Inferior parietal cortex (tissue), 1 donor: ENCODE measurements around the gene RDX.

ENCODE experiments used
- DNase-seq: peaks from one replicate; pipeline ENCODE4 v3.0.0-alpha.2; 2016; ENCODE audit errors: extremely low spot score

The RDX gene

DNA sequence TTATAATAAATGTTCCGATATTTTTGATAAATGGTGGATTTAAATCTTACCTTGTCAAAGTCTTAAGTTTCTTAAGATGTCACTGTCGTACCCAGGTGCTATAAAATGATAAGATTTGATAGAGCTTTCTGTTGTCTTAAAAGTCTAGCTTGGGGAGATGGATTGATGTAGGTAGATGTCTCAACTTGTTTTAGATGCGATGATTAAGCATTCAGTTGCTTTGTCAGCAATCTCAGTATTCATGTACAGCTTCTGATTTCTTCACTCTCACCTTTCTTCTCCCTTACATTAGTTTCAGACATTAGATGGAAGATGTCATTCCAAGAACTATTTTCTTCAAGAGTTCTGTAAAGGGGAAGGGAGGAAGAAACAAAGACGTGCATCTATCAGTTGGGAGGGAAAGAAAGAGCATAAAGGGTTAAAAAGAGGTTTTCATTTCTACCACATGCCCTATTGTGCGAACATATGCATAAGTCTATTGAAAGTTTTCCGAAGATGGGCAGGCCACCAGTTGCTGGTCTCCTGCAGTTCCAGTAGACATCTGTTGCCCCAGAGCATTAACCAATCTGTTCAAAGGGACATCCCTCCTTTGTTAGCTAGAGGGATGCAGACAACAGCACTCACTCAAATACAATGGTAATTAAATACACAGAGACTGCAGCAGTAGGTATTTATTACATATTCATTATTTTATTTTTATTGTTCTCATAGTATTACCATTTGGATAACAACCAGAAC lies 164.9 kb downstream of the RDX start:
- DNase-seq: no peak

DNA sequence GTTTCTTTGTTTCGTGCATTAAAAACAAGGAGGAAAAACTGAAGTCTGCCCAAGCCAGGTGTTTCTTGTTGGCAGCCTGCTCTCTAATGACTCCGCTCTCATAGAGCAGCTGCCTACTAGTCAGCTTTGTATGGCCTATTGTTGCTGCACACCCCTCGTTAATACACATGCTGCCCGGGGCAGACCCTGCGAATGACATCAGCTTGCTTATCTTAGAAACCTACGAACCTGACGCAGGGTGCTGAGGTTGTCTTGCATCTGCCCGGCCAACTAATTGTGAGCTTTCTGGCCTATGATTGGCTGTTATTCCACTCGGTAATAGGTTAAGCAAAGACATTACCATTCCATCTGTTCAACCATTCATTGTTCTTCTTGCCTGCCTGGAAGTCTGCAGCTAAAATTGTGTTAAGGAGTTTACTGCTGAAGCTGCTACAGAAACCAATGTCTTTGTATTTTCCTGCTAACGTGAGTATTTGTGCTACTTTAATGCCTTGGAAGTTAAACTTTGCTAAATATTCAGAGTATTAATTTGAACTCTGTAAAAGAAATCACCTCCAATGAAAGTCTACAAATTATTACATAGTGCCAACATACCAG lies 165.7 kb downstream of the RDX start:
- no peak for DNase-seq

DNA sequence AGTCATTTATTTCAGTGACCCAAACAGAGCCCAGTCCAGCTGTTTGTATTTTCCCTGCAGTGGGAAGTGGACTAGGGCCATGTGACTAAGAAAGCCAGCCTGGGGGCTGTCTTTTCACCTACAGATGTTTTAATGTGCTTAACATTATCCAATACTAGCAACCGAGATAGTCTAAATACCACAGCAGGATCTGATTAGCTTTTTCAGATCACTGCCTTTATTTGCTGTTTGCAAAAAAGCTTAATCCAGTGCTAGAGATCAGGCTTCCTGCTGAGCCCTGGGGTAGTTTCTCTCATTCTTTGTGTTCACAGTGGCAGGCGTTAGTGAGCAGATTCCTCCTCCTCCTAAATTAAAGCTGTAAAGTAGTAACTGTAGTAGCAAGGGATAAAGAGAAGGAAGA lies 168.3 kb downstream of the RDX start:
- DNase-seq: no peak

GRCh38 chr11:110126936-110127335 lies 169.5 kb downstream of the RDX start:
- no peak for DNase-seq

- DNase-seq: no peak
Observed at GRCh38 chr11:110125632-110126031, 170.8 kb downstream of the RDX start.
